Brain microvascular endothelial cell (primary cell): ENCODE measurements around the gene PRKCH.

Experiments used
- DNase-seq: peaks from one replicate; pipeline ENCODE4 v3.0.0-alpha.2; 2020
- H3K27ac ChIP-seq: fragments of 250-450 bp; sonication (Bioruptor Pico); 2 replicates; pipeline ENCODE4 v1.5.1; 2020; ENCODE audit warnings: mild to moderate bottlenecking, moderate library complexity
- H3K27me3 ChIP-seq: fragments of 250-450 bp; sonication (Bioruptor Pico); replicated peaks from 2 replicates; pipeline ENCODE4 v1.5.1; 2020; ENCODE audit warnings: mild to moderate bottlenecking
- H3K36me3 ChIP-seq: fragments of 250-450 bp; sonication (Bioruptor Pico); replicated peaks from 2 replicates; pipeline ENCODE4 v1.5.1; 2020; ENCODE audit warnings: mild to moderate bottlenecking
- H3K4me3 ChIP-seq: 2 replicates; pipeline ENCODE4 v1.5.1; 2011; ENCODE audit warnings: low read depth, mild to moderate bottlenecking, control low read depth, low read length, moderate library complexity
- in situ Hi-C: cut with HindIII; loops from 2 replicates; pipeline ENCODE4 v1.10.0; 2017; ENCODE audit warnings: low sequenced_read_pairs, low pct_ligation_motif_present
- TF ChIP-seq, protein P1 (sequence below): IDR thresholded peaks from 2 replicates; pipeline ENCODE4 v1.5.1; 2011; ENCODE audit warnings: low read depth, mild to moderate bottlenecking, moderate library complexity, low read length, control low read depth, inconsistent platforms; ENCODE audit errors: missing control alignments

Gene PRKCH

DNA sequence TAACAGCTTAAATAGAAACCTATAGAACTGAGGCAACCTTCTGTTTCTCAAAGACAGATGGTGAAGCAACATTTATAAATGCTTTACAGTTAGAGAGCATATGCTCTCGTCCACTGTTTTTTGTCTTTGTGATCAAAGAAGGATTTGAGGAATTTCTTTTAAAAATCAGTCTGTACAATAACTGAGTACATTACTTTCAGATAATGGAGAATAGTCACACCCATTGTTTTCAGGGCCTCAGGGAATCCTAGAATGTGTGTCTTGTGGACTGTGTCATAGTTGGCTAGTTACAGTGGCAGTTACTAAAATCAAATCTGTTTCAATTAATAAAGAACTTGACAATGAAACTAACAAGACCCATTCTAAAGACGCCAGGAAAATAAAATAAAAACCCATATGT, 107.9 kb downstream of the PRKCH start:
- Histone ChIP-seq H3K4me3 (no peak overlapping the region), H3K27me3 (no peaks in the 10 kb centered on the region), H3K27ac (no peak overlapping the region), H3K36me3 (no peaks in the 10 kb centered on the region)
- DNase-seq, result no peak
- TF ChIP-seq, protein P1, sequence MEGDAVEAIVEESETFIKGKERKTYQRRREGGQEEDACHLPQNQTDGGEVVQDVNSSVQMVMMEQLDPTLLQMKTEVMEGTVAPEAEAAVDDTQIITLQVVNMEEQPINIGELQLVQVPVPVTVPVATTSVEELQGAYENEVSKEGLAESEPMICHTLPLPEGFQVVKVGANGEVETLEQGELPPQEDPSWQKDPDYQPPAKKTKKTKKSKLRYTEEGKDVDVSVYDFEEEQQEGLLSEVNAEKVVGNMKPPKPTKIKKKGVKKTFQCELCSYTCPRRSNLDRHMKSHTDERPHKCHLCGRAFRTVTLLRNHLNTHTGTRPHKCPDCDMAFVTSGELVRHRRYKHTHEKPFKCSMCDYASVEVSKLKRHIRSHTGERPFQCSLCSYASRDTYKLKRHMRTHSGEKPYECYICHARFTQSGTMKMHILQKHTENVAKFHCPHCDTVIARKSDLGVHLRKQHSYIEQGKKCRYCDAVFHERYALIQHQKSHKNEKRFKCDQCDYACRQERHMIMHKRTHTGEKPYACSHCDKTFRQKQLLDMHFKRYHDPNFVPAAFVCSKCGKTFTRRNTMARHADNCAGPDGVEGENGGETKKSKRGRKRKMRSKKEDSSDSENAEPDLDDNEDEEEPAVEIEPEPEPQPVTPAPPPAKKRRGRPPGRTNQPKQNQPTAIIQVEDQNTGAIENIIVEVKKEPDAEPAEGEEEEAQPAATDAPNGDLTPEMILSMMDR, result no peak
- in situ Hi-C loops, result no loop called here

DNA sequence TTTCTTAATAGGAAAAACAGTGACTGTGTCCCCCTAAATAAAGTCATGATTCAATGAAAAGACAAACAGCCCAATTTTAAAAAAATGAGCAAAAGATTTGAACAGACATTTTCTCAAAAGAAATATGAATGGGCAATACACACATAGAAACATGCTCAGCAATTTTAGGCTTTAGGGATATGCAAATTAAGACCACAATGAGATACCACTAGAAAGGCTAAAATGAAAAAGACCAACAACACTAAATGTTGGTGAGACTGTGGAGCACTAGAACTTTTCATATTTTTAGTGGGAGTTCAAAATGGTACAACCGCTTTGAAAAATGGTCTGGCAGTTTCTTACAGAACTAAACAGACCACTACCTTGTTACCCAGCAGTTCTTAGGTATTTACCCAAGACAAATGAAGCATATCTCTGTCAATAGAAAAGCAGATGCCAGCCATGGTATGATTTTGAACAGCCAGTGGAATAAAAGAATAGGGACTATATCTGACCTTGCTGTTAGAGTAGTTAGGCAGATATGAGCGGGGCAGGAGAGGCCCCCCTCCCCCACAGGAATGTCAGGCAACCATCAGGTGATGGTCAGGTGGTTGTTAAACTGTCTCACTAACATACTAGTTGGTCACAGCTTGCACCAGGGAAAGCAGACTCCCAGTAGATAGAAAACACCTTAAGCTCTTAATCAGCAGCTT, 108.8 kb downstream of the PRKCH start:
- no peaks in the 10 kb centered on the region for H3K27me3 ChIP-seq
- TF ChIP-seq, protein P1, result no peak
- in situ Hi-C loops, result no loop called here

DNA sequence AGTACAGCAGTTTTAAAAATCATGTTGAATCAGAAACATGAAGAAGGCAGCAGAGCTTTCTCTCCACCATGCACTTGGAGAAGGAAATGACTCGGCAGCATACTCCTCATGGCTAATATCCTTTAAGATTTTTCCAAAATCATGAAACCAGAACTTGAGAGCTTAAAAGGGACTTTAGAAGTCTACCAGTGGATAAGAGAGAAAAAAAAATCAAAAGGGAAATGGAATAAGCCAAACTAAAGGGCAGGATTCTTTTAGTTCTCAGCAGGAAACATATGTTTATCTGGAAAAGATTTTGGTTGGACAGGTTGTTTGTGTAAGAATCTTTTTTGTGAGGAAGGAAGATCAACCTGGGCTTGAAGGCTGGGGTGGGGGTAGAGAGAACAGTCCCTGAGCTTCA, 111.8 kb downstream of the PRKCH start:
- TF ChIP-seq, protein P1, result no peak
- in situ Hi-C loops, result no loop called here
- H3K27ac ChIP-seq, result peak overlapping the region; percentile 26

More for the DNA sequence above, 108.8 kb downstream of the PRKCH start:
- no peak for DNase-seq
- Histone ChIP-seq H3K36me3 (no peaks in the 10 kb centered on the region), H3K4me3 (no peak overlapping the region), H3K27ac (no peak overlapping the region)

DNA sequence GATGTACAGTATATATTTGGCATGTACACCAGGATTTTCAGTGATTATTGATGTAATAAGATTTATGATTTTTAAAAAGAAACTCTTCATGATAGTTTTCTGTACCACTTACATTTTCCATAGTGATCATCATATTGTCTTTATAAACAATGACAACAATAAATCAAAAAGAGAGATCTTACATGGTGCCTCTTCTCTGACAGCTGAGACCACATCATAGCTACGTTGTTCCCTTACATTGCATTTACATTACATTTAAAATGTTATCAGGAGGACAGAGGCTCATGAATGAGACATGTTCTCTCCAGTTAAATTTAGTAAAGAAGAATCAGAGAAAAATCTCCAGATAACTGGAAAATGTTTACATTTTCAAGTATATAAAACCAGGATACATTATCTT, 112.4 kb downstream of the PRKCH start:
- peak overlapping the region; percentile 60 for H3K27ac ChIP-seq
- no peaks in the 10 kb centered on the region for H3K27me3 ChIP-seq
- DNase-seq, result no peak
- TF ChIP-seq, protein P1, result no peak
- in situ Hi-C loops, result no loop called here
- no peak overlapping the region for H3K4me3 ChIP-seq
- H3K36me3 ChIP-seq, result no peaks in the 10 kb centered on the region

More for the DNA sequence above, 111.8 kb downstream of the PRKCH start:
- no peak overlapping the region for H3K4me3 ChIP-seq
- no peaks in the 10 kb centered on the region for H3K36me3 ChIP-seq
- H3K27me3 ChIP-seq, result no peaks in the 10 kb centered on the region
- no peak for DNase-seq

- in situ Hi-C loops, result no loop called here
- peak; percentile 31 for DNase-seq
- Histone ChIP-seq H3K36me3 (no peaks in the 10 kb centered on the region), H3K4me3 (no peak overlapping the region), H3K27me3 (no peaks in the 10 kb centered on the region), H3K27ac (peak overlapping the region; percentile 60)
- TF ChIP-seq, protein P1, result no peak
Observed at GRCh38 chr14:61434311-61434710, 112.9 kb downstream of the PRKCH start.
